Fibroblast of upper back skin (primary cell): ENCODE results near the gene RUSF1.
"Not testable (repeated sequence)": the region's sequence is repeated elsewhere in the genome, so short reads cannot be mapped to it uniquely, and the experiment has no call there.

Source experiments
- DNase-seq: peaks from one replicate; pipeline ENCODE4 v3.0.0-alpha.2; 2013

Gene RUSF1

DNA sequence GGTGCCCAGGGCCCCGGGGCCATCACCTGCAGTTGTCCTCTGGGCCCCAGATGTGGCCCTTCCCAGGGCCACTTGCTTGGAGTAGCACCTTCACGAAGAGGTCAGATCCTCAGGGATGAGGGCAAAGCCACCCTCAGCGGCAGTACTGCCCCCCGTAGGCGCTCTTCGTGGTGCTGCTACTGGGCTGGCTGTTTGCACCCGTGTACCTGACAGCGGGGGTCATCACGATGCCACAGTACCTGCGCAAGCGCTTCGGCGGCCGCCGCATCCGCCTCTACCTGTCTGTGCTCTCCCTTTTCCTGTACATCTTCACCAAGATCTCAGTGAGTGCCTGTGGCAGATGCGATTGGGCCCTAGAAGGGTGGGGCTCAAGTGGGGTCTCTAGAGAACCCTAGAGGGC, 22.6 kb downstream of the RUSF1 start:
- DNase-seq: no peak

DNA sequence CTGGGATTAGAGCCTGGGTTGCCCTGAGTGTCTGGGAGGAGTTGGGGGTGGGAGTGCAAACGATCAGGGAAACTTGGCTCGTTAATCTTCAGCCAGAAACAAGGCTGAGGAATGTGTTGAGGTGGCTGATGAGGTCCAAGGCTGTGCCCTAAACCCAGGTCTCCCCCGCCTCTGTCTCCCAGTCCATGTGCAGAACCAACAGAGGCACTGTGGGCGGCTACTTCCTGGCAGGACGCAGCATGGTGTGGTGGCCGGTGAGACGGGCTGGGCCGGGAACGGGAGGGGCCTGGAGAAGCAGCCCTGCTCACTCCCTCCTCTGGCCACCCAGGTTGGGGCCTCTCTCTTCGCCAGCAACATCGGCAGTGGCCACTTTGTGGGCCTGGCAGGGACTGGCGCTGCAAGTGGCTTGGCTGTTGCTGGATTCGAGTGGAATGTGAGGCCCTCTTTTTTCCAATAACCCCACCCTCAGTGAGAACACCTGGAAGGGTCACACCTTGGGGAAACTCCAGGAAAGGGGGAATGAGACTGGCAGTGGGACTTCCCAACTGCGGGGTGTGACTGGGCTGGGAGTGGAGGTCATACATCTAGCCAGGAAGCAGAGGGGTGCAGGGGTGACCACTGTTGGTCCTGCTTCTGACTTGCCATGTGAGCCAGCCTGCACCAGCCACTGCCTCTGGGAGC, 23.6 kb downstream of the RUSF1 start:
- DNase-seq: no peak

DNA sequence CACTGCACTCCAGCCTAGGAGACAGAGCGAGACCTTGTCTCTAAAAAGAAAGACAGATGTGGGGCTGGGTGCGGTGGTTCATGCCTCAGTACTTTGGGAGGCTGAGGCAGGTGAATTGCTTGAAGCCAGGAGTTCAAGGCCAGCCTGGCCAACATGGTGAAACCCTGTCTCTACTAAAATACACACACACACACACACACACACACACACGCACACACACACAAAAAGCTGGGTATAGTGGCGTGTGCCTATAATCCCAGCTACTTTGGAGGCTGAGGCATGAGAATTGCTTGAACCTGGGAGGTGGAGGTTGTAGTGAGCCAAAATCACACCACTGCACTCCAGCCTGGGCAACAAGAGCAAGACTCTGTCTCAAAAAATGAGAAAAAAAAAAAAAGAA, 24.1 kb downstream of the RUSF1 start:
- not testable (repeated sequence) for DNase-seq

DNA sequence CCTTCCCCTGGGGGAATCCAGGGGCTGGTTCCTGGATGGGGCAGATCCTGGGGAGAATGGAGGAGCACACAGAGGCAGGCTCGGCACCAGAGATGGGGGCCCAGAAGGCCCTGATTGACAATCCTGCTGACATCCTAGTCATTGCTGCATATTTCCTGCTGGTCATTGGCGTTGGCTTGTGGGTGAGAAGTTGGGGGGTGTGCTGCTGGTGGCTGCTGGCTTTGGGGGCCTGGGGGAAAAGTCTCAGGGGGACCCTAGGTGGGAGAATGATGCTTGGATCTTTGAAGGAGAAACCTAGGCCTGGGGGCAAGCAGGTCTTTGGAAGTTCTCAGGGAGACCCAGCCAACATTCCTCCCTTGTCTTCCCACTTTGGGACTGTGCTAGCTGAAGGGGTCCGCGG, 25.1 kb downstream of the RUSF1 start, which contains the start of gene SLC5A2:
SLC5A2 (plus strand) TSS at position 43 of the 400 bp plus-strand sequence; CDS start at position 57, 14 bp downstream.
- no peak for DNase-seq

DNA sequence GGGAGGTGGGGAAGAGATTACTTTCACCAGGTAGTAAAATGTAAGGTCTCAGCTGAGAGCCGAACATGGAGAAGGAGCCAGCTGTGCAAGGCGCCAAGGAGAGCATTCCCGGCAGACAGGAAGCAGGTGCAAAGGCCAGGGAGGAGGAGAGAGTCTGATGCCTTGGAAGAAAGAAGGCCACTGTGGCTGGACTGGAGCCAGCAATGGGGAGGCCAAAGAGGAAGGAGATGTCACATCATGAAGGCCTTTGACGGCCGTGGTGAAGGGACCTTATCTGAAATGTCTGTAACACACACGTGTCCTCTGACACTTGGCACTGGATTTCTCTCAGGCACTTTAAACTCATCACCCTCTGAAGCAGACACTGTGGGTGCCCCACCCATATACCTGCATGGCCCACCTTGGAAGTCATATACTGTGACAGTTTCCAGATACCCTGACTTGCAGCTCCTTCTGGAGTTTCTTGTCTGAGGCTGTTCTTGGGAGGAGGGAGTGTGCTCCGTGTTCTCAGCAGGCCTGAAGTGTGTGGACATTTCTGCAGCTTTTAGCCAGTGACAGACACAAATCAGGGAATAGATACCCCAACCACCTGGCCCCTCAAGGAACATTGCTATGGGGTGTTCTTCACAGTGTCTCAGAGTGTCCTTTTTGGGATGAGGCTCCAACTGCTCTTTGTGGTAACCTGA, 27.2 kb downstream of the RUSF1 start:
- peak; percentile 23 for DNase-seq

DNA sequence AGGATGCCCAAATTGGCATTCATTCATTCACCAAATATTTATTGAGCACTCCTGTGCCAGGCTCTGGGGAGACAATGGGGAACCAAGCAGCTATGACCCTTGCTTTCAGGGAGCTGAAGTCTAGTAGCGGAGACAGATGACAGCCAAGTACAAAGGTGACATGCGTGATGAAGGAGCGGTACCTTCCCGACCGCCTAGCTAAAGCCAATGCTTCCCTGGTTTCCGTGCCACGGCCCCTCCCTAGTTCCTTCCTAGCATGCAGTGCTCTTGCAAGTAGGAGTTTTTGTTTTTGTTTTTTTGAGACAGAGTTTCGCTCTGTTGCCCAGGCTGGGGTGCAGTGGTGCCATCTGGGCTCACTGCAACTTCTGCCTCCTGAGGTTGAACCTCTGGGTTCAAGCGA, 28.4 kb downstream of the RUSF1 start:
- DNase-seq: no peak

DNA sequence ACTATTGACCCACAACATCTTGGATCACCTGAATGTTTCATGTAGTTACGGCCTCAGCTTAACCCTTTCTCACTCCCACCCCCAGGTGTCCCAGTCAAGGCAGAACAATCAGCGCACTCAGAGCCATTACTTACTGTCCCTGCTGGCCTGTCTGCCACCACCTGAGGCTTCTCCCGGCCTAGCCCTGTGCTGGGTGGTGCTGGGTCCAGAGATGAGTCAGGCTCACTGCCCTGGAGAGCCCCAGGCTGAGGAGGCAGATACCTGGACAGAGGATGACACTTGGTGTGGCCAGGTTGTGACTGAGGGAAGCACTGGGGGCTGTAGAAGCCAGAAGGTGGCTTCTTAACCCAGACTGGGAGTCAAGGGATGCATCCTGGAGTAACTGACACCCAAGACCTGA, 29.2 kb downstream of the RUSF1 start:
- DNase-seq: no peak

DNA sequence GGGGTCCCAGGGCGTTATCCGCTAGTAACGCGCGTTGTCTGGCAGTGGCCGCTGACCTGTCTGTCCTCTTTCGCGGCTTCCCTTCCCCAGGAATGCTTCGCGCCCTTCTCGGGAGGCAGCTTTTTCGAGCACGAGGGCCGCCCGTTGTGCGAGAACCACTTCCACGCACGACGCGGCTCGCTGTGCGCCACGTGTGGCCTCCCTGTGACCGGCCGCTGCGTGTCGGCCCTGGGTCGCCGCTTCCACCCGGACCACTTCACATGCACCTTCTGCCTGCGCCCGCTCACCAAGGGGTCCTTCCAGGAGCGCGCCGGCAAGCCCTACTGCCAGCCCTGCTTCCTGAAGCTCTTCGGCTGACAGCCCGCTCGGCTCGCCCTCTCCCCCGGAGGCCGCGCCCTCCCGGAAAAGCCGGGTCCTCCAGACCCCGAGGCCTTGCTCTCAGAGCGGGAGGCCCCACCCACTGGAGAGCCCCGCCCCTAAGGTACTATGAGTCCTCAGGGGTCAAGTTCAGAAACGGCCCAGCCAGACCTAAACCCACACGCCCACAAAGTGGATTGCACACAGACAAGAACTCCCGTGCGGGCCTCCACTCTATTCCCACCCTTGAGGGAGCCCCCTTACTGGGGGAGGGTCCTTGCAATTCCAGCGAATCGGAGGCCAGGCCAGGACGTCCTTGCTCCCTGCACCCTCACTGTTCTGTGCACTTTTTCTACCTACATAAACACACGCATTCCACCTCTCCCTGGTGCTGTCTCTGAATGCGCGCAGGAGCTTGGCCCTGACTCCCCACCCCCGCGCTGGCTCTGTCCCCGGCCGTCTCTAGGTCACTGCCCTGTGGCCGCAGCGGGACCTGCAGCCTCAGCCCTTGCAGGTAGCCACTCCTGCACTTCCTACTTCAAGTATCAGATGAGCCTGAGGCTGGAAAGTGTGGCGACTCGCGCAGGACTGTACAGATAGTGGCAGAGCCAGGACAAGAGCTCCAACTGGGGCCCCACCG, 30.7 kb downstream of the RUSF1 start:
- DNase-seq: no peak

DNA sequence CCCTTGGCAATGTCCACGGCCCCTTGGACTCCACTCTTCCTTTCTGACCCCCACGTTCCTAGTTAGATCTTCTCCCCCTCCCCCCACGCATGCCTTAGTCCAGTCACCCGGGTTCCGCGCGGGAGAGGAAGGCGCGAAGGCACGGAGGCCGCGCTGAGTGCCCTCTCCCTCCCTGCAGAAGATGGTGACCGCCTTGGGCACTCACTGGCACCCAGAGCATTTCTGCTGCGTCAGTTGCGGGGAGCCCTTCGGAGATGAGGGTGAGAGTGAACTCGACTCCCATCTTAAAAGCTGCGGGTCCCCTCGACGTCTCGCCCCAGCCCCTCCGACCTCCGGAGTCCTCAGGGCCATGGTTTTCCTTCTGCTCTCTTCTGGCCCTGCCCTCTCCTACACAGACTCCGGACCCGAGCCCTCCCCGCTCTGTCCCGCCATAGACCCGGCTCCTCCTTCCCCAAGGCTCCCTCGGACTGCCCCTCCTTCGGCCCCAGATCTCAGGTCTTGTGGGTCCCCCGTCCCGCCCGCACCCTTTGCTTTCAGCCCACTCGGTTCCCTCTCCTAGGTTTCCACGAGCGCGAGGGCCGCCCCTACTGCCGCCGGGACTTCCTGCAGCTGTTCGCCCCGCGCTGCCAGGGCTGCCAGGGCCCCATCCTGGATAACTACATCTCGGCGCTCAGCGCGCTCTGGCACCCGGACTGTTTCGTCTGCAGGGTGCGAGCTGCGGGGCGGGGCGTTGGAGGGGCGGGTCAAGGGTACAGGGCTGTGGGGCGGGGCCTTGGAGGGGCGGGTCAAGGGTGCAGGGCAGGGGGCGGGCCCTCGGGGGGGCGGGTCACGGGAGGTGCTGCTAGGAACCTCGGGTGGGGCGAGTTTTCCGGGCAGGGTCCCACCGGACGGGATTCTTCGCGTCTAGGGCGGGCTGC, 31.6 kb downstream of the RUSF1 start:
- DNase-seq: no peak

DNA sequence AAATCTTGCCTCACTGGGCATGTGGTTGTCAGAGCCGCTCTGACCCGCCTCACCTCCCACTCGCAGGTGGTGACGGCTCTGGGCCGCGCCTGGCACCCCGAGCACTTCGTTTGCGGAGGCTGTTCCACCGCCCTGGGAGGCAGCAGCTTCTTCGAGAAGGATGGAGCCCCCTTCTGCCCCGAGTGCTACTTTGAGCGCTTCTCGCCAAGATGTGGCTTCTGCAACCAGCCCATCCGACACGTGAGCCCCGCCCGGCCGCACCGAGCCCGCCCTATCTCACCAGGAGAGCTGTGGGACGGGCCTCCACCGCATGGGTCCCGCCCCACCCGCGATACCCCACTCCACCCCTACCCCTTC, 32.3 kb downstream of the RUSF1 start:
- no peak for DNase-seq

DNA sequence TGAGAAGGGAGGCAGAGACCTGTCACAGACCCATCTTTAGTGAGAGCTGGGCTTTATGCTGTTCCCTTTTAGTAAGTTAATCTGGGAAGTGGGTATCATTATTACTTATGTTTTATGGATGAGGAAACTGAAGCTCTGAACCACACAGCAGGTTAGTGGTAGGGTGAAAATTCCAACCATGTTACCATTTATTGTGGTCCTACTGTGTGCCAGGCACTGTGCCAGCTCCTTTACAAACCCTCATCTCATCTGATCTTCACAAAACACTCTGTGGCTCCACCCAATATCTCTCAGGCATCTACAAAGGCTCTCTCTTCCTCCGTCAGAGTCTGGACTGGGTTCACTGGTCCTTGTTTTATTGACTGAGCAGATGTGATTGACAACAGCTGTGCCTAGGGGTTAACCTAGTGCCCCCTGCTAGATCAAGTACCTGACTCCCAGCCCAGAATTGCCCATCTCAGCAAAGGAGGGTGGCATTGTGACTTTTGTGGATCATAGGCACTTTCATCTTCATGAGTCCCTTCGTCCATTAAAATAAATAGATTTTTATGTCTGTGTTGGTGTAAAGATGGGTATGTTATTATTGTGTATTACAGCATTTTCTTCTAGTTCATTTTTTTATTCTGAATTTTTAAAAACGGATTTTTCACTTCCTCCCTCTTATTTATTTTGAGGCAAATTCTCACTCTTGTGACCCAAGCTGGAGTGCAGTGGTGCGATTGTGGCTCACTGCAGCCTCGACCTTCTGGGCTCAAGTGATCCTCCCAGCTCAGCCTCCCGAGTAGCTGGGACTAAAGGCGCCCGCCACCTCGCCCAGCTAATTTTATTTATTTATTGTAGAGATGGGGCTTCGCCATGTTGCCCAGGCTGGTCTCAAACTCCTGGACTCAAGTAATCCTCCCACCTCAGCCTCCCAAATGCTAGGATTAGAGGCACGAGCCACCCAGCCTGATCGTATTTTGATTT, 33.1 kb downstream of the RUSF1 start:
- no peak for DNase-seq

DNA sequence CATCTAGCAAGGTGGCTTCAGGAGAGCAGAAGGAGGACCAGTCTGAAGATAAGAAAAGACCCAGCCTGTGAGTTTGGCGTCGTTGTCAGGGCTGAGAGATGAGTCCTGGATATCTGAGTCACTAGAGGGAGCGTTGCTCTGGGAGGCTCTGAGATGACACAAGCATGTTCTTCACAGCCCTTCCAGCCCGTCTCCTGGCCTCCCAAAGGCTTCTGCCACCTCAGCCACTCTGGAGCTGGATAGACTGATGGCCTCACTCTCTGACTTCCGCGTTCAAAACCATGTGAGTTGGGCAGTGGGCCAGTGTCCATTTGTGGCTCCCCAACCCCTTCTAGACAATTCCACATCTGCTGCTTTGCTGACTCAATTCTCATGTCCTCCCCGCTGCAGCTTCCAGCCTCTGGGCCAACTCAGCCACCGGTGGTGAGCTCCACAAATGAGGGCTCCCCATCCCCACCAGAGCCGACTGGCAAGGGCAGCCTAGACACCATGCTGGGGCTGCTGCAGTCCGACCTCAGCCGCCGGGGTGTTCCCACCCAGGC, 33.9 kb downstream of the RUSF1 start:
- DNase-seq: peak; percentile 86

DNA sequence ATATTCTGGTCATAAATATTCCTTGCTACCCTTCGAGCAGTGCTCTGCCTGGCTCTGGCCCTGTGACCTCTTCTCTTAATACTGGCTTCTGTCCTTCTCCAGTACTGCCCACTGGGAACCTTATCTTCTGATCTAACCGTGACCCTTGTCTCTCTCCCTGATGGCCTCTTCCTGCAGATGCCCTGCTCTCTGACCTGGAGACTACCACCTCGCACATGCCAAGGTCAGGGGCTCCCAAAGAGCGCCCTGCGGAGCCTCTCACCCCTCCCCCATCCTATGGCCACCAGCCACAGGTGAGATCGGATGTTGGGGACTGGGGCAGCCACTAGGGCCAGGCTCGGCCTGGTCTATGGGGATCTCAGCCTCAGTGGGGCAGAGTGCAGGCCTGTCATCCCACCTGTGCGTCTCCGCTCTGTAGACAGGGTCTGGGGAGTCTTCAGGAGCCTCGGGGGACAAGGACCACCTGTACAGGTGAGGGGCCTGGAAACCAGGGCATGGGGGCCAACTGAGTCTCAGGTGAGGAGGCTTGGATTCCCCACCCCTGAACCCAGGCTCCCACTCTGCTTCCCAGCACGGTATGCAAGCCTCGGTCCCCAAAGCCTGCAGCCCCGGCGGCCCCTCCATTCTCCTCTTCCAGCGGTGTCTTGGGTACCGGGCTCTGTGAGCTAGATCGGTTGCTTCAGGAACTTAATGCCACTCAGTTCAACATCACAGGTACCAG, 34.8 kb downstream of the RUSF1 start:
- no peak for DNase-seq

DNA sequence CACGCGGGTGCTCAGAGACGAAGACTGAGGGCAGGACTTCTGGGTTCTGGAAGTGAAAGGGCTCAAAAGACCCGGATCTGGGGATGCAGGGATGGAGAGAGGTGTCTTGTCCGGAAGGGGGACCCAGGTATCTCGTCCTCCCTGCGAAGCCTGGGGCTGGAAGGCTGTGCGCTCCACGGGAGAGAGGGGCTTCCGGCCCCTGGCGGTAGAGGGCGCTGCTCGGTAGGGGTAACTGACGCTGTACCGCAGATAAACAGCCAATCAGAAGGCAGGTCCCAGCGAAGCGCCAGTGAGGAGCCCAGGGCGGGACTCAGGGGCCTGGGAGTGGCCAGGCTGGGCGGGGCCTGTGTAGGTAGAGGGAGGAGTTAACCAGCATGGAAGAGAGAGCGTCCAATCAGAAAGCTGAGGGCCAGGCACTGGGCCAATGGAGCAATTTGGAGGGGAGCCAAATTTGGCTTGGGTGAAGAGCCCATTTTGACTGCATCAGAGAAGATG, 35.4 kb downstream of the RUSF1 start:
- peak; percentile 95 for DNase-seq

DNA sequence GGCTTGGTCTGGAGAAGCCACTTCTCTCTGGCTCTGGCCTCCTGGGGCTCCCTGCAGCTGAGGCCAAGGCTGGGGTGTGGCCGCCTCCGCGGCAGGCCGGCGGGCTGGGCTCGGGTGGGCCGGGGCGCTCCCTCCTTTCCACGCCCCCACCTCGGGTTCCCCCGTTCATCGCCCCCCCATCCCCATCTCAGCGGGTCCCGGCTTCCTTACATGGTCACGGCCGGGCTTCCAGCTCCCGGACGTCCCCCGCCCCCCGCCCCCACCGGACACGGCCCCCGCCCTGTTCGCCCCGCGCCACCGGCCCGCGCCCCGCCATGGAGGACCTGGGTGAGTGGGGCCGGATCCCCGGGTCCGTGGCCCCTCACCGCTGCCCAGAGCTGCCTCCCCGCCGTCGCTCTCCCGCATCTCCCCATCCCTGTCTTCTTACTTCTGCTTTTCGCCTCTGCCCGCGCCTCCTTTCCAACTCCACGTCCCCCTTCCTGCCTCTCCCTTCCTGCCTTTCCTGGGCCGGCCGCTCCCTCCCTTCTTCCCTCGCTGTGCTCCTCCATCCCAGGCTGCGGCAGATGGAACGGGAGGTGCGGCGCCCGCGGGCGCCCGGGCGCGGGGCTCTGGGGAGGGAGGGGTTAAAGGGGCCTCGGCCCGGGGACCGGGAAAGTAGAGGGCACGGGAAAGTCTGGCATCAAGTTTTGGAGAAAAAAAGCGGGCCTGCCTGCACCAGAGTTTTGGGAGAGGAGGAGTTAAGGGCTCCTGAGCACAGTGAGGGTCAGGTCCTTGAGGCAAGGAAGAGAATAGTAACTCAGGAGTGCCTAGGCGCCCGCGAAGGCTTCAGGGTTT, 36.1 kb downstream of the RUSF1 start, which contains the start of gene TGFB1I1:
TGFB1I1 (plus strand) TSS at position 278 of the 834 bp plus-strand sequence; CDS start at position 315, 37 bp downstream.
- peak; percentile 92 for DNase-seq

DNA sequence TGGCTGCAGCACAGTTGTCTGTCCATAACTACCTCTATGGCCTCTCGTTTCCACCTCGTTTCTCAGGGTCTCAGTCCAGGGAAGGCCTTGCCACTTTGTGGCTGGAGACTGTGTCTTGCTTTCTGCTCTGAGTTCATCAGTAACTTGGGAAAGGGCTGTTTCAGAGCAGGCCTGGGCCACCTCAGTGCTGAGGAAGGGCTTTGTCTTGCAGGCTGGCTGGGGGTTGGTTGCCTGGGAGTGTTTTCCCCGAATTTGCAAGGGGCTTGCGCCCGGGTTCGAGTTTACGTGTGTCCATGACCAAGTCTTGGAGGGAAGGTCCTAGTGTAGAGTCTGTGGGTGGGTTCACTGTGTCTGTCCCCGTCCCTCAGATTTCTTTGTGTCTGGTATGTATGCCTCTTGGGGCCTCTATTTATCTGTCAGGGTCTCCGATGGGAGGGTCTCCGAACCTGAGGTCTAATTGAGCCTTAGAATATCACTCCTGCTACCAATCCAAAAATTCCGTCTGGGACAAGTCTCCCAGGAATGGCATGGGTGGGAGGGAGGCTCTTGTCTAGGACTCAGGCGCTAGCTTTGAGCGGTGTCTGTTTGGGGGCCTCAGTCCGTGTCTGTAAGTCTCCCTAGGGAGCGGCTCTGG, 36.8 kb downstream of the RUSF1 start:
- DNase-seq: no peak

DNA sequence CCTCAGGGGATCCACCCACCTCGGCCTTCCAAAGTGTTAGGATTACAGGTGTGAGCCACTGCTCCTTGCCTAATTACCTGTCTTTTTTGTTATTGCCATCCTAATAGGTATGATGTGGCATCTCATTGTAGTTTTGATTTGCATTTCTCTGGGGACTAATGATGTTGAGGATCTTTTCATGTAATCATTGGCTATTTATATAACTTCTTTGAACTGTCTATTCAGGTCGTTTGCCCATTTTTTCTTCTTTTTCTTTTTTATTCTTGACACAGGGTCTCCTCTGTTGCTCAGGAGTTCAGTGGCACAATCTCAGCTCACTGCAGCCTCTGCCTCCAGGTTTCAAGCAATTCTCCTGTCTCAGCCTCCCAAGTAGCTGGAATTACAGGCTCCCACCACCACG, 37.6 kb downstream of the RUSF1 start:
- DNase-seq: no peak

DNA sequence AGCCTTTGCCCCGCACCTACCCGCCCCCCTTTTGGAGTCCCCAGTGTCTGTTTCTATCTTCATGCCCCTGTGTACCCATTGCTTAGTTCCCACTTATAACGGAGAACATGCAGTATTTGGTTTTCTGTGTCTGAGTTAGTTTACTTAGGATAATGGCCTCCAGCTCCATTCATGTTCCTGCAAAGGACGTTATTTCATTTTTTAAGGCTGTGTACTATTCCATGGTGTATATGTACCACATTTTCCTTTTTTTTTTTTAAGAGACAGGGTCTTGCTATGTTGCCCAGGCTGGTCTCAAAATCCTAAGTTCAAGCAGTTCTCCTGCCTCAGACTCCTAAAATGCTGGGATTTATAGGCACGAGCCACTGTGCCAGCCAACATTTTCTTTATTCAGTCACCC, 40.3 kb downstream of the RUSF1 start:
- no peak for DNase-seq
